ENCODE results near the gene MTHFSD.

MTHFSD gene

GRCh38 chr16:86549076-86549892, 5.8 kb downstream of the MTHFSD start:
- DNase-seq: no peak

GRCh38 chr16:86547286-86547685, 7.7 kb downstream of the MTHFSD start:
- no peak for DNase-seq

GRCh38 chr16:86546638-86547013, 8.4 kb downstream of the MTHFSD start:
- DNase-seq: no peak

GRCh38 chr16:86545954-86546637, 8.9 kb downstream of the MTHFSD start:
- no peak for DNase-seq

- DNase-seq: no peak
Observed at GRCh38 chr16:86545481-86545880, 9.6 kb downstream of the MTHFSD start.

- DNase-seq: no peak
Observed at GRCh38 chr16:86542756-86543750, 12.0 kb downstream of the MTHFSD start.

- DNase-seq: no peak
Observed at GRCh38 chr16:86541560-86541959, 13.5 kb downstream of the MTHFSD start.

GRCh38 chr16:86540894-86541293, 14.1 kb downstream of the MTHFSD start:
- no peak for DNase-seq

- no peak for DNase-seq
Observed at GRCh38 chr16:86538196-86538780, 16.7 kb downstream of the MTHFSD start.

GRCh38 chr16:86537486-86537885, 17.5 kb downstream of the MTHFSD start:
- DNase-seq: peak in 5 of 14 donors; percentile 8 to 47 (median 27)

GRCh38 chr16:86536621-86537020, 18.4 kb downstream of the MTHFSD start:
- DNase-seq: no peak

- peak in 10 of 14 donors; percentile 10 to 75 (median 56) for DNase-seq
Observed at GRCh38 chr16:86534779-86535615, 20.0 kb downstream of the MTHFSD start.

GRCh38 chr16:86533767-86534351, 21.2 kb downstream of the MTHFSD start:
- DNase-seq: peak in 9 of 14 donors; percentile 8 to 55 (median 36)

- no peak for DNase-seq
Observed at GRCh38 chr16:86533076-86533475, 22.0 kb downstream of the MTHFSD start.

- DNase-seq: no peak
Observed at GRCh38 chr16:86532526-86532815, 22.6 kb downstream of the MTHFSD start.

GRCh38 chr16:86531641-86532525, 23.2 kb downstream of the MTHFSD start:
- no peak for DNase-seq

- DNase-seq: peak in 13 of 14 donors; percentile 12 to 84 (median 75)
Observed at GRCh38 chr16:86531191-86531545, 23.9 kb downstream of the MTHFSD start.

- DNase-seq: peak in 6 of 14 donors; percentile 25 to 62 (median 33)
Observed at GRCh38 chr16:86530251-86531190, 24.5 kb downstream of the MTHFSD start.

GRCh38 chr16:86529160-86529559, 25.9 kb downstream of the MTHFSD start:
- DNase-seq: no peak
